PC-3 (cell line): ENCODE measurements around the gene WTIP. TPM values are rescaled to one million over a fixed set of nuclear protein-coding genes. Genes with fewer than 3 reads are reported as not detected.
"Not testable (repeated sequence)": the region's sequence is repeated elsewhere in the genome, so short reads cannot be mapped to it uniquely, and the experiment has no call there.

ENCODE experiments used
- ATAC-seq: fragments of 200-7000 bp; cut with Tn5 transposase; 2 replicates; pipeline ENCODE4 v1.9.1; 2020; ENCODE audit warnings: mild to moderate bottlenecking, moderate library complexity
- BruUV-seq: library from RNA; stranded (reverse); fragments of 400-500 nt; replicated peaks from 2 replicates; lab custom pipeline; 2021; lab: Mats Ljungman, UMichigan
- CTCF ChIA-PET: fragments of 300-600 bp; sonication (Branson Sonifier 250); formaldehyde crosslinking; loops from one replicate; lab custom pipeline; 2022; ENCODE audit warnings: antibody characterized with exemption; lab: Charles Lee
- POLR2A ChIA-PET: fragments of 300-600 bp; sonication (Branson Sonifier 250); formaldehyde crosslinking; loops from one replicate; lab custom pipeline; 2022; ENCODE audit warnings: antibody characterized with exemption; ENCODE audit not compliant: unreplicated experiment; lab: Charles Lee
- DNase-seq: peaks from one replicate; pipeline ENCODE4 v3.0.0-alpha.2; 2015
- H2AFZ ChIP-seq: fragments of 300-600 bp; sonication (generic); 2 replicates; pipeline ENCODE4 v1.6.0; 2016; ENCODE audit warnings: antibody characterized with exemption, low read length
- H3F3A ChIP-seq: fragments of 300-600 bp; sonication (generic); one replicate; pipeline ENCODE4 v1.6.0; 2017; ENCODE audit warnings: antibody characterized with exemption, low read length, control low read depth, mild to moderate bottlenecking; ENCODE audit not compliant: unreplicated experiment
- H3K27ac ChIP-seq: fragments of 300-600 bp; sonication (generic); 2 replicates; pipeline ENCODE4 v1.5.1; 2016; ENCODE audit warnings: mild to moderate bottlenecking, low read length
- H3K27me3 ChIP-seq: fragments of 300-600 bp; sonication (generic); 2 replicates; pipeline ENCODE4 v1.6.1; 2016; ENCODE audit warnings: low read length, mixed read lengths
- H3K36me3 ChIP-seq: fragments of 300-600 bp; sonication (generic); 2 replicates; pipeline ENCODE4 v1.6.1; 2016; ENCODE audit warnings: low read depth, mixed run types, low read length, mixed read lengths
- H3K4me1 ChIP-seq: fragments of 300-600 bp; sonication (generic); 2 replicates; pipeline ENCODE4 v1.5.1; 2016; ENCODE audit warnings: low read length; ENCODE audit not compliant: insufficient read depth
- H3K4me2 ChIP-seq: fragments of 300-600 bp; sonication (generic); 2 replicates; pipeline ENCODE4 v1.6.0; 2016; ENCODE audit warnings: low read length
- H3K4me3 ChIP-seq: fragments of 300-600 bp; sonication (generic); 2 replicates; pipeline ENCODE4 v1.5.1; 2016; ENCODE audit warnings: mild to moderate bottlenecking, low read length, mixed read lengths
- H3K79me2 ChIP-seq: fragments of 300-600 bp; sonication (generic); 2 replicates; pipeline ENCODE4 v1.6.1; 2017; ENCODE audit warnings: low read length, mixed read lengths
- H3K9ac ChIP-seq: fragments of 300-600 bp; sonication (generic); 2 replicates; pipeline ENCODE4 v1.6.0; 2016; ENCODE audit warnings: mild to moderate bottlenecking, low read length
- H3K9me2 ChIP-seq: fragments of 300-600 bp; sonication (generic); replicated peaks from 2 replicates; pipeline ENCODE4 v1.6.1; 2016; ENCODE audit warnings: mixed run types, low read length, mixed read lengths
- H3K9me3 ChIP-seq: fragments of 300-600 bp; sonication (generic); 2 replicates; pipeline ENCODE4 v1.6.1; 2016; ENCODE audit warnings: low read length, mixed read lengths
- H4K20me1 ChIP-seq: fragments of 300-600 bp; sonication (generic); 2 replicates; pipeline ENCODE4 v1.6.1; 2016; ENCODE audit warnings: low read length, mixed read lengths
- CTCF ChIP-seq: fragments of 300-600 bp; sonication (generic); conservative IDR thresholded peaks from 2 replicates; pipeline ENCODE4 v1.5.1; 2017; ENCODE audit warnings: antibody characterized with exemption, low read depth, mild to moderate bottlenecking, low read length
- EZH2 ChIP-seq: fragments of 300-600 bp; sonication (generic); IDR thresholded peaks from one replicate; pipeline ENCODE4 v1.6.1; 2017; ENCODE audit warnings: antibody characterized with exemption, mild to moderate bottlenecking, low read length; ENCODE audit not compliant: unreplicated experiment
- EZH2phosphoT487 ChIP-seq: fragments of 300-600 bp; sonication (generic); IDR thresholded peaks from 2 replicates; pipeline ENCODE4 v1.6.1; 2018; ENCODE audit warnings: mild to moderate bottlenecking, antibody characterized with exemption, low read length, borderline replicate concordance
- intact Hi-C: fragments of 100-400 bp; cut with micrococcal nuclease; formaldehyde crosslinking; loops from 2 replicates; pipeline ENCODE4 v1.9.0; 2023
- total RNA-seq: library from RNA; depleted of rRNA; stranded (reverse); fragments of >200 nt; gene quantifications from 2 replicates; pipeline ENCODE4 v1.2.3, GENCODE V29; 2014

Gene WTIP
- total RNA-seq, 1 experiment from 2014 or later: 5.2 TPM

DNA sequence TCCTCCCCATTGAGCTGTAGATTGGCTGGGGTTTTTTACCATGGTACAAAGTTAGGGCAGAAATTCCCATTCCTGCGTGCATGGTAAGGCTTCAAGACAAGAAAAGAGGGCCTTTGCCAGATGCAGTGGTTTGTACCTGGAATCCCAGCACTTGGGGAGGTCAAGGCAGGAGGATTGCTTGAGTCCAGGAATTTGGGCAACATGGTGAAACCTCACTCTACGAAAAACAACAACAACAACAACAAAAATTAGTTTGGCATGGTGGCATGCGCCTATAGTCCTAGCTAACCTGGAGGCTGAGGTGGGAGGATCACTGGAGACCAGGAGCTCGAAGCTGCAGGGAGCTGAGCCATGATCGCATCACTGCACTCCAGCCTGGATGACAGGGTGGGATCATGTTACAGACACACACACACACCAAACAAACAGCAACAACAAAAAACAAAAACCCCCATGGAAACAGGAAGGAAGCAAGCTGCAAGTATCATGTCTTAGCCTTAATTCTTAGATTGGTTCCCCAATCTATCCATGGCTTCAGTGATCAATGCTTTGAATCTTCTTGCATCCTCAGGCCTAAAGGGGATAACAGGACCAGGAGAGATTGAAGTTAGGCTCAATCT, 5.5 kb upstream of the WTIP start:
- CTCF ChIA-PET: no interaction called here
- intact Hi-C loops: no loop called here
- Histone ChIP-seq H3K9me3 (no peaks in the 10 kb centered on the region), H3K4me1 (peaks cover 7% of the 10 kb centered on the region), H3K4me2 (no peak overlapping the region), H3K27ac (no peak overlapping the region), H3K79me2 (no peaks in the 10 kb centered on the region), H3K4me3 (no peak overlapping the region), H3F3A (peaks cover 3% of the 10 kb centered on the region), H4K20me1 (0 out of 2 replicates have a peak, but pooled peaks cover 3% of the 10 kb centered on the region), H3K9ac (no peak overlapping the region), H3K27me3 (no peaks in the 10 kb centered on the region), H3K36me3 (peaks cover 19% of the 10 kb centered on the region), H3K9me2 (no peaks in the 10 kb centered on the region), H2AFZ (no peak overlapping the region)
- POLR2A ChIA-PET: interaction anchor here (0.6 kb wide), 1 partner anchor 487 kb away, joined by 3 read pairs; no protein-coding TSS in a partner anchor
- no peak for DNase-seq
- no TSS peak for BruUV-seq
- no peak for ATAC-seq
- TF ChIP-seq EZH2phosphoT487 (no peak), EZH2 (no peak), CTCF (no peak)

- H3F3A ChIP-seq, H3K4me3 ChIP-seq, H2AFZ ChIP-seq, intact Hi-C loops, ATAC-seq, H3K4me1 ChIP-seq, H3K79me2 ChIP-seq, H3K9me2 ChIP-seq, H3K9me3 ChIP-seq, H4K20me1 ChIP-seq, H3K27ac ChIP-seq, H3K9ac ChIP-seq, DNase-seq, CTCF ChIA-PET, H3K36me3 ChIP-seq, POLR2A ChIA-PET, H3K4me2 ChIP-seq, H3K27me3 ChIP-seq, BruUV-seq: not testable (repeated sequence)
These were observed 3.1 kb upstream of the WTIP start for GRCh38 chr19:34478496-34478895.

DNA sequence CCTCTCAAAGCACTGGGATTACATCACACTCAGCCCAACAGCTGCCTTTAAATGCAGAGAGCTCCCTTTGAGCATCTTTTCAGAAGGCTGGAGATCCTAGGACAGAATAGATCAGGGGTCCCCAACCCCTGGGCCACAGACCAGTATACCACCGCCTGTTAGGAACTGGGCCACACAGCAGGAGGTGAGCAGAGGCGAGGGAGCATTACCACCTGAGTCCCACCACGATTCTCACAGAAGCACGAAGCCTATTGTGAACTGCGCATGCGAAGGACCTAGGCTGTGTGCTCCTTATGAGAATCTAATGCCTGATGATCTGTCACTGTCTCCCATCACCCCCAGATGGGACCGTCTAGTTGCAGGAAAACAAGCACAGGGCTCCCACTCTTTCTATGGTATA, 2.2 kb upstream of the WTIP start:
- no peak for TF ChIP-seq CTCF
- Histone ChIP-seq H3K79me2 (no peaks in the 10 kb centered on the region), H3K4me3 (no peak overlapping the region), H3K27ac (no peak overlapping the region), H3K9me3 (no peaks in the 10 kb centered on the region), H3K4me1 (peaks cover 7% of the 10 kb centered on the region), H3K27me3 (no peaks in the 10 kb centered on the region), H4K20me1 (no peaks in the 10 kb centered on the region), H2AFZ (no peak overlapping the region), H3K36me3 (no peaks in the 10 kb centered on the region), H3F3A (peaks cover 3% of the 10 kb centered on the region), H3K4me2 (no peak overlapping the region), H3K9ac (no peak overlapping the region), H3K9me2 (no peaks in the 10 kb centered on the region)
- ChIA-PET POLR2A (no interaction called here), CTCF (no interaction called here)
- intact Hi-C loops: no loop called here
- ATAC-seq: no peak
- no TSS peak for BruUV-seq
- no peak for DNase-seq
